IPS DF 4.7 (cell line): ENCODE measurements around the gene THRB.

Experiments used
- DNase-seq: peaks from one replicate; pipeline ENCODE4 v3.0.0-alpha.2; 2013; ENCODE audit warnings: low spot score; ENCODE audit errors: extremely low read depth

Gene THRB

DNA sequence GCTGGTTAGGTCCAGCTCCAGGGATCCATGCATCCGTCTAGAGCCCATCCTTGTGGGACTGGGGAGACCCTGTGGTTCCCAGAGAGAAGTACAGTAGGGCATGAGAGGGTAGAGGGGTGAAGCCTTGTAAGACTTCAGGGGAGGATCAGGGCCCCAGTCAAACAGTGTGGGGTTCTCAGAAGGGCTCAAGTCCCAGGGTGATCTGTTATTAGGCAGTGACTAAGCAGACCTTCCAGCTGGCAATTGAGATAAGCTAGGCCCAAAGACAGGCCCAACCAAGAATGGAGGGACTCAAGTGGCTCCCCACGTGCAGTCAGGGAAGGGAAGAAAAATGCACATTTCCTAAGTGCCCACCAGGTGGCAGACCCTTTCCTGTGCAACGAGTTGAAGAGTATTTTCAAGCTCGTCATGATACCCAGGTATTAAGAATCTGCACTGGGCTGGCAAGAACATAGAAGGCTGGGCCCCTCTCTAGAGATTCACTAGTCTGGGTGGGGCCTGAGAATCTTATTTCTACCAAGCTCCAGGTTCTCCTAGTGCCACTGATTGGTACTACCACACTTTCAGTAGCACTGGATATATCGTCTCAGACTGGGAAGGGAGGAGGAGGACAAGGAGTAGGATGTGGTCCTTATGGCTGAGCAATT lies 308.8 kb downstream of the THRB start:
- no peak for DNase-seq

DNA sequence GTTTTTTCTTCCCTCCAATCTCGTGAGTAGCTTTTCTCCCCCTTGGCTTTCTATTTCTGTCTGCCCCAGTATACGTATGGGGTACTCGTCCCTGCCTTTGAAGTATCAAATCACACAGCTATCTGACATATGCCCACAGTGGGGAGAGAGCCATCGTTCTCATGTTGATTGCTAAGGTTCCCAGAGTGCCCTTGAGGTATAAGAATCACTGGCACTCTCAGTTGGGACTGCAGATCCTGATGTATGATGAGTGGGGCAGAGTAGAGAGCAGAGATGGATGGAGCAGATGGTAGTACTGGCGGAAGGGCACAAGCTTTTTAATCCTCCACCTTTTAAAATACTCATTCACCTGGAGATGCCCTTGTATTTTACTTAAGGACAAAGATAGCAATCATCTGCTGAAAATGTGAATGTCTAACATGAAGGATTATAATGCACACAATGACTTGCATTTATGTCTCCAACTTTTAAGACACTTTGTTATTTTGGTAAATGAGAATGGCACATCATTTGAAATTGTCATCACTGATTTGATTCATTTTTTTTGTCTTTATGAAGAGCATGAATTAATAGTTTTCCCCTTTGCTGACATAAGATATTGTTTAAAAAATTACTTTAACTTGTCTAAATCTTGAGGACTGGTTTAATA lies 310.0 kb downstream of the THRB start:
- no peak for DNase-seq

DNA sequence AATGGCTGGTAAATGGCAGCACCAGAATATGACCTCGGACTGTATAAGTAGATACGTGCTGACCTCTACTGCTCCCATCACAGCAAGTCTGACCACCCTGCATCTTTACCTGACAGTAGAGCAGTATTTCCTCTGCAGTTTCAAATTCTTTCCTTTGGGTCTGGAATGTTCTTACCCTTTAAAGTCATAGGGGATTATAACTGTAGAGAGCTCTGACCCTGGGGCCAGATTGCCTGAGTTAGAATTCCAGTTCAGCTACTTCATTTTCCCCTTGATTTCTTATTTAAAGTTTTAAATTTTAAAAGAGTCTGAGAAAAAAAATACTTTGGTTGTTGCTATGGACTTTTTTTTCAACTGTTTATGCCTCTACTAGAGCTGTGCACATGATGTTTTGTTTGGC lies 311.9 kb downstream of the THRB start:
- no peak for DNase-seq

DNA sequence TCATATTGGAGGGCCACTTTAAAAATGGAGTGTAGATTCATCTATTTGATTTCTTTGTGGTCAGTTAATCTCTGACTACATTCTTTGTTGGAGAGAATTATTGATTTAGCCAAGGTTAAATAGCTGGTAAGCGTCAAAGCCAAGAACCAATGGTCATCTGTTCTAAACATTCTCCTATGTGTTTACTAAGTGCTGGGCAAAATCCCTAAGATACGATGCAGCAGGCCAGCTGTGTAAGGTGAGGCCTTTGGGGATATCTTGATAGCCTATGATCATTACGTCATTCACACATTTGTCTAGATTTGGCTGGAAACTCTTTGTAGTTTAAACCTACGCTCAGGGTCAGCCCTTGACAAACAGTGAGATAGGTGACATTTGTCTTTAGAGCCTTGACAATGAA lies 313.4 kb downstream of the THRB start:
- no peak for DNase-seq

DNA sequence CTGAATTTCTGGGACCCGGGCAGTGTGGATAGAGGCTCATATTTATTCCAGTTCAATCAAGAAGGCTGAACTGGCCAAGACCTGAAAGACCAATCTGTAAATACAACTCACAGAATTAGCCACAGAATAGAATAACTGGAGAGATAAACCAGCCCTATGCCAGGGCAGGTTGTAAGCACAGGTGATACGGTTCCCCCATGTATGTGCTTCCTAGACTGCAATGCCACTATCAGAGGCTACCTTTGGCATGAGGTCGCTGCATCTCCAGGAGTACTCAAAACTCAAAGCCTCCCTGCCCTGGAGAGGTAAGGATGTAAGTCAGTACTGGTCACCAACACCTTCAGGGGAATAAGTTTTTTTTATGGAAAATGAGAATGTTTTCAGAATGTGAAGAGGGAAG lies 314.0 kb downstream of the THRB start:
- DNase-seq: no peak

DNA sequence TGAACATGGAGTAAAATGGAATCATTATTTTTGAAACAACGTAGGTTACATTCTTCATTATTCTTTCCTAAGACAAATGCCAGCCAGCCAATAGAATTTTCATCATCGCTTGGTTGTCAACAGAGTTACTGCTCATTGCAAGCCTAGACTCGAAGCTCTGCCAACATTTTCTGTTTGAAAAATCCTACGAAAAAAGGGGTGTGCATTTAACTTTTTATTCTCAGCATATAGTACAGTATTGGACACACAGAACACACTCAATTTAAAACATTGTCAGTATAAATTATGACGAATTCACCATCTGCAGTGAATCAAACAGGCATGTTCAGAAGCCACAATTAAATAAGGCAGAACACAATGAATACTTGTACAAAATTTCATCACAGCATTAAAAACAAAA lies 317.4 kb downstream of the THRB start:
- no peak for DNase-seq

DNA sequence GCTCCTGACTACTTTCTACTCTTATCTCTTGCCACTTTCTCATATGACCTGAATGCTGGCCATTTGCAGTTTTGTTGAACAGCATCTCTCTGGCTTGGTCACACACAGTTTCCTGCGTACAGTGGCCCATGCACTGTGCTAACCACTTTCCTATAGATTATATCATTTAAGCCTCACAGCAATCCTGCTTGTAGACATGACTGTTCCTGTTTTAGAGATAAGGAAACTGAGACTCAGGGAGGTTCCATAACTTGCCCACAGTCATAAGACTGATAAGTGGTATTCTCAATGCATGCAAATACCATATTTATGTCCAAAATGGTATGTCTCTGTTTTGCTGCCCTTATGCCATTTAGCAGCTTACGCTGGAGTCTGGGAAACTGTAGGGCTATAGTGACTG lies 320.0 kb downstream of the THRB start:
- no peak for DNase-seq

DNA sequence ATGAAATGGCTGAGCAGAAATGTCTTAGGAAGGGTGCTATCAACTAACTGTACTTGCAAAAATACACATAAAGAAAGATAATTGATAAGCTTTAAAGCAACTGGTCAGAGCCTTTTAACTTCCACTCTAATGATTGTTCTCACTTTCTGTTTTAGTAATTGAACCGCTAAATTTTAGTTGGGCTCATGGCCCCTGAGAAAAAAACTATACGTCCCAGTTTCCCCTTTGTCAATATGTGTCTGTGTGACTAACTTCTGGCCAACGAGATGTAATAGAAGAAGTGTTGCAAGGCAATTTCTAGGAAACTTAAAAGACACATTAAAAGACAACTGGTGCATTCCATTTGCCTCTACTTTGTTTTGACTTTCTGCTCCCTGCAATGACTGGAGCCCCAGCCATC lies 325.7 kb downstream of the THRB start:
- DNase-seq: no peak

DNA sequence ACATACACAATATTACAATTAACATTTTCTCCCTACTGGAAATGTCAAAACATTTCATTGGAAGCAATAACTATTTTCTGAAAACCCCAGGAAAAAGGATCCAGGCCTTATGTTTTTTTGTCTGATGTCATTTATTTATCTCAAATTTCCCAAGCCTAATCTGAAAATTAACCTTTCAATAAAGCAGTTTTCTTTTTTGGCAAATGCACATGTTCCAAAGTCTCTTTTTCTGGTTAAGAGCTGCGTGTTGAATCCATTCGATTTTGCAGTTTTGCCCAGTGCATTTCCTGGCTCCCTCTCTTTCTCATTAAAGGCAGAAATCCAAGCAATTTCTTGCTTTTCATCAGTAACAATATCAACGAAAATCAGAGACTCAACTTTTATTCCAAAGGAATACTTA lies 327.2 kb downstream of the THRB start:
- DNase-seq: no peak

DNA sequence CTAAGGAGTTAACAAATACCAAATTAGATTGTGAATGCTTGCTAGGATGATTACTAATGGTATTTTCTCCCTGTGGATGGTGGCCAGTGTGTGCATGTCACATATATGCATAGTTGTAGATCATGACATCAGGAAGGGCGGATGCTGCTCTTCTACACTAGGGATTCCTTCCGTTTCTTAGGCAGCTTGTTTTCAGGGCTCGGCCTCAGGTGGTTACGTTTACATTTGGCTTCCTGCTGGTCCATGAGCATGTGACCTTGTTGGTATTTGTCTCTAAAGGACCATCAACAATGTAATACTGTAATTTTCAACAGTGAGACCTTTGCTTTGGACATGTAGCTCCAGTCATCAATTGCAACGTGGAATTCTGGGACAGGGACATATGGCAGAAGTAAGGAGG lies 328.1 kb downstream of the THRB start:
- DNase-seq: no peak

DNA sequence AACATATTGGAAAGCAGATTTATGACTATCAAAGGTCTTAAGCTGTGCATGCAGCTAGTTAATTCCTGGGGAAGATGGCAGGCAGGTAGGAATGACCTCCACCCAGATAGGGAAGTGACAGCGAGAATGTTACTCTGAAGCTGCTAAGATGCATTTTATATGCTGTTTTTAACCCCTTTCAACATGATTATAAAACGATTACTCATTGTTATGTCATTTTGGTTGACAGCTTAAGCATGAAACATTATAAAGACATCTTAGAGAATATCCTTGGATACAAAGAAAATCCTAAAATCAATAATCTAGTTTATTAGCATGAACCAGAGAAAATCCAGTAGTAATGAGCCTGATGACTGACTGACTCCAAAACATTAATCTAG lies 329.1 kb downstream of the THRB start:
- DNase-seq: no peak

DNA sequence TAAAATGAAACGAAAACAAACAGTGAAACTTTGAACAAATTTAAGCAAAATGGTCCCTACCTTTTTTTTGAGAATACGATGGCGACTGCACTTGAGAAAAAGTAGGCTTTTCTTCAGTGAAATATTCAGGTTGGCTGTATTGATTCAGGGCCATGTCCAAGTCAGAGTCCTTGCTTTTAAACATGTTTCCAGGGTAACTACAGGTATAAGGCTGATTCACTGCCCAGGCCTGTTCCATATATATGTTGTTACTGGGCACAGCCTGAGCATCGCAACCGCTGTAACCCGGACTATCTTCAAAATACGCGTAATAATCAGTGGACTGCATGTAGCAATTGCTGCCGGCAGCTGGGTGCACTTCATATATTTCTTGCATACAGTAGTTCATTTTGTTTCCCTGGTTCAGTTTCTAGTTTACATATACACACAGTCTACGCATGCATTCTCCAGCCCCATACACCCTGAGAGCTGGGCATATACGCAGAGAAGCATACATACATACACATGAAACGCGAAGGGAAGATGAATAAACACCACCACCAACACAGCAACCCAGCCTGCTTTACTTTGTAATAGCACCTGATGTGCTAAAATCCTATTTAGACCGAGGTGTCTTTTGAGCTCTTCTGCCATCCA lies 329.6 kb downstream of the THRB start:
- DNase-seq: no peak

DNA sequence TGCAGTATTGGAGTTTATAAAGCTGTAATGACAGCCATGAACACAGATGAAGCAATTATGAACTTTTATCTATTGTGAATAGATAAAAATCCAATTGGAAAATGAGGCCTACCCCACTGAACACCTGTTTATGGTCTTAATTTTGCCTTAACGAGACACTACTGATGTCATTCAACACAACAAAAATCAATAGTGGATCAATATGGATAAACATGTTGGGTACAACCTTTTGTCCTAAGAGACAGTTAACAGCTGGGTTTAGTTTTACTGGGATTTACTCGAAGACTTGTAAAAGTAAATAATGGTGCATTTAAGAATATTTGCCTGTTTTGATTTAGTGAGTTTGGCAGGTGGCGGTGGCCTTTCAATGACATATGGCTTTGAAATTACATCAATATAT lies 331.7 kb downstream of the THRB start:
- DNase-seq: no peak

DNA sequence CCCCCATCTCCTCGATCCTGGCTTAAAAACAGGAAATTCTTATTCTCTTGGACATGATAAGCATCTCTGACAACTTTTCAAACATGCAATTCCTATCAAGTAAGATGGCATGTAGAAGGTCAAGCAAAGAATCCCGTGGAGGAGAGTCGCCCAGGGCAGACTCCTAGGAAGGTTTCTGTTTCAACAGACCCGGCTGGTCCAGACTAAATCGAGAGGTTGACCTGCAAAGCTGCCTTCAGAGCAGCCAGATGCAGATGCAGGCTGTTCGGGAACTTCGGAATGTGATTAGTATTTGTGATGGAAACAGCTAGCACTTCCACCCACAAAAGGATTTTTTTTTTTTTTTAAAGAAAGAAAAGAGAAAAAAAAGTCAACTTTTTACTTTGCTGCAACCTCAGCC lies 332.8 kb downstream of the THRB start:
- no peak for DNase-seq

DNA sequence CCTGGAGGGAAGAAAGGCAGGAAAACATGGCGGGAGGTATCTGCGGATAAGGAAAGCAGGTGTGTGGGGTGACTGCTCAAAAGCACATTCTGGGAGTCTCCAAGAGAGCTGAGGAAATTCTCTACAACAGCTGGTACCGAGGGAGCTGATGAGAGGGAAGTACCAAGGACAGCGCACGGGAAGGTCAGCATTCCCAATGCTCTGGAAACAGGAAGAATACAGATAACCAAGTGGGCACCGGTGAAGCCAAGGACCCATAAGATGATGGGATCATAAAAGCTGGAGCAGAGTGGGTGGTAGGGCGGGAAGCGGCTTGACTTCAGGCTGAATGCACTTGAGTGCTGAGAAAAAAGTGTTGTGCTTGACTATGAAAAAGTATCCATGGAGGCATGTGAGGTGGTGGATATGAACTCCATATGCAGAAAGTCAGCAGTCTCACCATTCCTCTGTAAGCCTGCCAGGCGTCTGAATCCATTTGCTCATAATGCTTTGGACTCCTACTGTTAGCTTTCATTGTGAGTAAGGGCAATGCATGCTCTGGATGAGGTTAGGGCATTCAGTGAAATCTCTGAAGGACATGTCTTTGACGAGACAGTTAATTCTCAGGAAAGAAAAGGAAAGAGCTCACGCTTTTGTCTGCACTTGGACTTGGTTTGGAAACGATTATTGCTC lies 334.1 kb downstream of the THRB start:
- no peak for DNase-seq

DNA sequence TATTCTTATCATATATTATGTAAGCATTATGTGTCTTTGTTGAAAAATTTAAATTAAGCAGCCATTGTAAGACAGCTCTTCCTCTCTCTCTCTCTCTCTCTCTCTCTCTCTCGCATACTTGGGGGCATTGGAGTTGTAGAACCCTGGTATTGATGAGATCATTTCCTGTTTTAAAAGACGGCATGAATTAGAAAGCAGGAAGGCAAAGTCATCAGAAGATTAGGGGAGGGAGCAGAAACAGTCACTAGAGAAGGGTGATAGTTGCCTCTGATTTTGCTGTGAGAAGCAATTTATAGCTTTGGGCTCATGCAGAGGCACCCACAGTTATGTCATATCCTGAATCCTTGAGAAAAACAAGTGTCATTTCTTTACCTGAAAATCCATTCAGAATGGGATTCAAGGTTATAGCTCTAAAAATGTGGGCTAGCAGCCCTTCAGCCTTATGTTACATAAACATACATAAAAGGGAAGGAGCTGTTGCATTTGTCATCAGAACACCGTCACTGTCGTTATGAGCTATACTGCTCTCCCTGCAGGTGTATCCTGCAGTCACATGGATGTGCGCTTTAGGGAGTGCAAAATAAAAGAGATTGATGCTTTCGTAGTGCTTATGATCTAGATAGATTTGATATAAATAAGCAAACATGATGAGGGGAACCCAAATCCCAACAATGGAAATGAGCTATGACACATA lies 335.7 kb downstream of the THRB start:
- no peak for DNase-seq

DNA sequence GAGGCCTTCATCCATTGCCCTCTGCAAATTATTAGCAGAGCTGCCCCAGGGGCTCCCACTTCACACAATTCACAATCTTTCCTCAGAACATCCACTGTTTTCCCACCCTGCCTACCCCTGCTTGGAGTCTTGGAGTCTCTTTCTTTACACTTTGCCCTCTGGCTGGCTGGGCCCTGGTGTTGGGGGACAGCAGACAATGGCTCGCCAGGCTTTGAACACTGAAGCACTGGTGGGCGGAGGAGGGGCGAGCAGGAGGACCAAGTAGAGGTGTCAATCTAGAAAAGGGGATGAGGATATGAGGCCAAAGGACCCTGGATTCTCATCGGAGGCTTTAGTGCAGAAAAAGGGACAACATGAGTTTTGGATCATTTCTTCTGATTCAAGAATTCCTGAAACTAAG lies 337.5 kb downstream of the THRB start:
- DNase-seq: no peak

DNA sequence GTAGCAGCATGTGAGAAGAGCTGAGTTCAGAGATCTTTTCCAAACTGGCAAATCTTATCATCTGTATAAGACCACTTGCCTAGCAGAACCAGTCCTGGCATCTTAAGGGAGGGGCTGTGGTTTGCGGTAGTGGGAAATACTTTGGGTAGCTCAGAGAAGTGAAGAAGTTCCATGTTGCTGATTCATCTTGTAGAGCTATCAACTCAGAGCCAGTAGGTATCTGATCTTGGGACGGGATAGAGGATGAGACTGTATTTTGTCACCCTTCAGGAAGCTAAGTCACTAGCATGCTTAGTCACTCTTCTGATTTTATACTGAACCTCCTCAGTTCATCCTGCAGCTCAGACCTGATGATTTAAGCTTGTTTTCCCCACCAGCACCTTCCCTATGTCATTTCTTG lies 338.2 kb downstream of the THRB start:
- no peak for DNase-seq

DNA sequence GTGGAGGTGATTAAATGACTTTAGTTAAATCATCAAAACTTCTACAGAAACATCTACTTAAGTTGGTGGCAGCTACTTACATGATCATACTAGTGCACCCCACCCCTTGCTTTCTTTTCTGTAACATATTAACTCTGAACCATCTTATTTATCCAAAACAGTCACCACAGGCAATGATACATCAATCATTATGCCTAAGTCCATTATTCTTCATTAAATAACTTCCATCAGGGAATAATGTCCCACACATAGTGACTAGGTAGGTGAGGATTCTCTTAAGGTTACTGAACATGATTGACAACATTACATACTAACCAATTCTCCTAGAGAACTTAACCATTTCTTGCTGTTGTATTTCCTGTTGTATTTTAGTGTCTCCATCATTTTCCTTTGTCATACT lies 339.4 kb downstream of the THRB start:
- DNase-seq: no peak

DNA sequence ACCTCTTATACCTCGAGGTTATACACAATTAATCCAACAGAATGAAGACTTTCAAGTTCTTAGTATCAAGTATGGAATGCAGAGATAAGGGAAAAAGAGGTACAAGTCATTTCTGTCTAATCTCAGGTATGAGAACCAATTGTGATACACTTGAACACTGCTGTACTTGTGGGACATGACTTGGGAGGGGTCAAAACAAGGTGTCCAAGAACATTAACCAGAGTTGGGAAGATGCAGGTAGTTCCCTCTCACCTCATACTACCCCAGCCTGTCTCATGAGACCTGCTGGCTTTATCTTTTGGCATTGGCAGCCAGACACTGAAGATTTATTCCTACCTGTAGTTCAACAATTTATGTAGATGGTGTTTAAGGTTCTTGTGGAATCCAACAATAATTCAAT lies 339.9 kb downstream of the THRB start:
- no peak for DNase-seq

DNA sequence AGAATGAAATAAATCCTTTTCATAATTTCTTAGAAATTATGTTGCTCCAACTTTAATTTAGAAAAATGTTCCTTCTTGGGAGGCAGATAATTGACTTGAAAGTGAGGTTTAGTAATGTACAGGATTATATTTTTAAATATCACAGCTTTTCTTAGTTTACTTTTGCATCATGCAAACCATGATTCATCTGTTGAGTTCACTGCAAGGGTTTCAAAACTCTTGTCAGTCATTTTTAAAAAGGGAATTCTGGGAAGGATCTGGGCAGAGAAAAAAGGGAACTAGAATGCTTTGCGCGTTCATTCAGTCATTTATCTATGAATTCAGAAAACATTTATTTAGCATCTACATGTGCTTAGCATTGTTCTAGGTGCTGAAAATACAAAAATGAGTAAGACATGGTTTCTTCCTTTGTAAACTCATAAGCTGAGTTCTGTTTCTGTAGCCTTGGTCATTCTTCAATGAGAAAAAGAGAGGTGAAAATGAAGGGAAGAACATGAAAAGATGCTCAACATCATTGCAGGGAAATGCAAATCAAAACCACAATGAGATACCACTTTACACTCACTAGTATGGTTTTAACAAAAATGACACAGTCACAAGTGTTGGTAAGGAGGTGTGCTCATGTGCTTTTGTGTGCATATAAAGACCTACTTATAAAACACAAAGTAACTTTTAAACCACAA lies 340.5 kb downstream of the THRB start:
- no peak for DNase-seq
